Breast epithelium (tissue), 4 donors: ENCODE measurements around the gene ZNF384. TPM values are rescaled to one million over a fixed set of nuclear protein-coding genes. Genes with fewer than 3 reads are reported as not detected.

Experiments used
- DNase-seq, 2 donors: peaks; one replicate each; pipeline ENCODE4 v3.0.0-alpha.2; 2019; ENCODE audit warnings: low spot score in 2 of 2
- H3K27ac ChIP-seq, 2 donors: fragments of 200-600 bp; sonication (generic) in 1 of 2; one replicate each; pipeline ENCODE4 v1.5.1; 2016 to 2019; ENCODE audit warnings: mild to moderate bottlenecking in 1 of 2
- H3K27me3 ChIP-seq, 2 donors: fragments of 200-600 bp; sonication (generic) in 1 of 2; one replicate each; pipeline versions ENCODE4 v1.5.1 to v1.6.0; 2017 to 2019; ENCODE audit warnings: control low read depth in 1 of 2, mild to moderate bottlenecking in 1 of 2
- H3K36me3 ChIP-seq: fragments of 200-600 bp; one replicate; pipeline ENCODE4 v1.5.1; 2019
- H3K4me1 ChIP-seq, 2 donors: fragments of 200-600 bp; sonication (generic); one replicate each; pipeline ENCODE4 v1.5.1; 2016 to 2019; ENCODE audit warnings: control low read depth in 1 of 2
- H3K4me3 ChIP-seq, 3 donors: fragments of 200-600 bp; sonication (generic); 1 replicate in 2 of 3; 2 replicates in 1 of 3; pipeline ENCODE4 v1.5.1; 2016 to 2019; ENCODE audit warnings: mild to moderate bottlenecking in 3 of 3, moderate library complexity in 2 of 3
- H3K9me3 ChIP-seq, 2 donors: fragments of 200-600 bp; sonication (generic) in 1 of 2; one replicate each; pipeline ENCODE4 v1.5.1; 2016 to 2019; ENCODE audit warnings: control low read depth in 1 of 2
- POLR2A ChIP-seq: fragments of 450-650 bp; IDR thresholded peaks from one replicate; pipeline ENCODE4 v1.6.1; 2016; ENCODE audit warnings: antibody characterized with exemption, mild to moderate bottlenecking, moderate library complexity
- POLR2AphosphoS5 ChIP-seq, 3 donors: sonication (generic); formaldehyde crosslinking; IDR thresholded peaks; one replicate each; pipeline ENCODE4 v1.6.1; 2017; ENCODE audit warnings: antibody characterized with exemption in 3 of 3
- intact Hi-C: fragments of 100-400 bp; cut with DNase I; formaldehyde crosslinking; loops from one replicate; pipeline ENCODE4 v1.15.1; 2023; ENCODE audit warnings: low total_unique reads
- total RNA-seq, 3 donors: library from RNA; depleted of rRNA; stranded (reverse); fragments of >200 nt; gene quantifications; one replicate each; pipeline ENCODE4 v1.1.0, GENCODE V29; 2016
- TF ChIP-seq, protein P1 (sequence below), 3 donors: fragments of 450-650 bp; IDR thresholded peaks; one replicate each; pipeline ENCODE4 v1.5.1; 2016 to 2017; ENCODE audit warnings: antibody characterized with exemption in 3 of 3, mild to moderate bottlenecking in 3 of 3, moderate library complexity in 3 of 3

Gene ZNF384
- total RNA-seq, 3 donors from 2014 or later, result 34.4 to 57.0 (median 49.5) TPM

- Histone ChIP-seq H3K4me1 (peaks cover 0 to 6% of the 10 kb centered on the region in 2 donors), H3K4me3 (peak within 1 kb of the TSS in 2 of 3 donors; percentile 12), H3K36me3 (no peaks in the 10 kb centered on the region), H3K27me3 (no peaks in the 10 kb centered on the region), H3K27ac (peak within 1 kb of the TSS; percentile 42 to 52), H3K9me3 (no peaks in the 10 kb centered on the region)
- TF ChIP-seq POLR2A (no peak), POLR2AphosphoS5 (IDR thresholded peaks at IDR 0.05) (no peak)
- TF ChIP-seq, protein P1, sequence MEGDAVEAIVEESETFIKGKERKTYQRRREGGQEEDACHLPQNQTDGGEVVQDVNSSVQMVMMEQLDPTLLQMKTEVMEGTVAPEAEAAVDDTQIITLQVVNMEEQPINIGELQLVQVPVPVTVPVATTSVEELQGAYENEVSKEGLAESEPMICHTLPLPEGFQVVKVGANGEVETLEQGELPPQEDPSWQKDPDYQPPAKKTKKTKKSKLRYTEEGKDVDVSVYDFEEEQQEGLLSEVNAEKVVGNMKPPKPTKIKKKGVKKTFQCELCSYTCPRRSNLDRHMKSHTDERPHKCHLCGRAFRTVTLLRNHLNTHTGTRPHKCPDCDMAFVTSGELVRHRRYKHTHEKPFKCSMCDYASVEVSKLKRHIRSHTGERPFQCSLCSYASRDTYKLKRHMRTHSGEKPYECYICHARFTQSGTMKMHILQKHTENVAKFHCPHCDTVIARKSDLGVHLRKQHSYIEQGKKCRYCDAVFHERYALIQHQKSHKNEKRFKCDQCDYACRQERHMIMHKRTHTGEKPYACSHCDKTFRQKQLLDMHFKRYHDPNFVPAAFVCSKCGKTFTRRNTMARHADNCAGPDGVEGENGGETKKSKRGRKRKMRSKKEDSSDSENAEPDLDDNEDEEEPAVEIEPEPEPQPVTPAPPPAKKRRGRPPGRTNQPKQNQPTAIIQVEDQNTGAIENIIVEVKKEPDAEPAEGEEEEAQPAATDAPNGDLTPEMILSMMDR (IDR thresholded peaks at IDR 0.05), result no peak
- intact Hi-C loops, result no loop called here
- no peak for DNase-seq
Observed at GRCh38 chr12:6635856-6636531, 53.2 kb downstream of the ZNF384 start, which contains the start of gene LPAR5. LPAR5 (minus strand) TSS chr12:6635959; CDS start chr12:6621248, 14,711 bp downstream.

GRCh38 chr12:6635375-6635855, 53.8 kb downstream of the ZNF384 start:
- H3K27ac ChIP-seq, result peak overlapping the region; percentile 12 to 42
- H3K36me3 ChIP-seq, result no peaks in the 10 kb centered on the region
- H3K4me3 ChIP-seq, result peak overlapping the region in 2 of 3 donors; percentile 12
- intact Hi-C loops, result no loop called here
- no peak for DNase-seq
- TF ChIP-seq POLR2AphosphoS5 (IDR thresholded peaks at IDR 0.05) (no peak), POLR2A (no peak)
- TF ChIP-seq, protein P1 (IDR thresholded peaks at IDR 0.05), result no peak
- H3K4me1 ChIP-seq, result peaks cover 0 to 6% of the 10 kb centered on the region in 2 donors
- H3K9me3 ChIP-seq, result no peaks in the 10 kb centered on the region
- H3K27me3 ChIP-seq, result no peaks in the 10 kb centered on the region

- no peak for DNase-seq
- peak overlapping the region; percentile 58 to 76 for H3K27ac ChIP-seq
- TF ChIP-seq POLR2AphosphoS5 (IDR thresholded peaks at IDR 0.05) (no peak), POLR2A (no peak)
- TF ChIP-seq, protein P1 (IDR thresholded peaks at IDR 0.05), result no peak
- peaks cover 0 to 6% of the 10 kb centered on the region in 2 donors for H3K4me1 ChIP-seq
- H3K9me3 ChIP-seq, result no peaks in the 10 kb centered on the region
- no peaks in the 10 kb centered on the region for H3K36me3 ChIP-seq
- no peak overlapping the region for H3K4me3 ChIP-seq
- intact Hi-C loops, result no loop called here
- no peaks in the 10 kb centered on the region for H3K27me3 ChIP-seq
Observed at GRCh38 chr12:6632026-6632983, 56.9 kb downstream of the ZNF384 start.

- Histone ChIP-seq H3K27me3 (no peaks in the 10 kb centered on the region), H3K9me3 (no peaks in the 10 kb centered on the region), H3K4me1 (peaks cover 0 to 6% of the 10 kb centered on the region in 2 donors), H3K4me3 (no peak overlapping the region), H3K36me3 (no peaks in the 10 kb centered on the region), H3K27ac (no peak overlapping the region)
- no peak for DNase-seq
- intact Hi-C loops, result no loop called here
- no peak for TF ChIP-seq POLR2A
- no peak for TF ChIP-seq POLR2AphosphoS5 (IDR thresholded peaks at IDR 0.05)
- TF ChIP-seq, protein P1 (IDR thresholded peaks at IDR 0.05), result no peak
Observed at GRCh38 chr12:6631549-6631961, 57.6 kb downstream of the ZNF384 start.
